Stimulated activated CD4-positive, alpha-beta T cell treated with anti-CD3 and anti-CD28 coated beads, Interleukin-1b, Interleukin-23, amount 100 ng/mL, for 1 hour (primary cell): Measurements from ENCODE around the gene LY9.

Experiments used
- DNase-seq, 2 donors: peaks; one replicate each; pipeline ENCODE4 v3.0.0-alpha.2; 2020; ENCODE audit warnings: low read depth in 2 of 2

The LY9 gene

GRCh38 chr1:160795951-160796383 lies at the start of gene LY9:
LY9 (plus strand) TSS chr1:160796174; CDS start chr1:160796188, 14 bp downstream.
- DNase-seq: peak; percentile 36 to 72

GRCh38 chr1:160746836-160747500 lies 49.0 kb upstream of the LY9 start:
- no peak for DNase-seq

- no peak for DNase-seq
Observed at GRCh38 chr1:160747717-160748116, 48.3 kb upstream of the LY9 start.

GRCh38 chr1:160748181-160748877 lies 47.6 kb upstream of the LY9 start:
- DNase-seq: no peak

- no peak for DNase-seq
Observed at GRCh38 chr1:160748878-160749269, 47.1 kb upstream of the LY9 start.

- DNase-seq: no peak
Observed at GRCh38 chr1:160750608-160751007, 45.4 kb upstream of the LY9 start.

GRCh38 chr1:160752406-160752805 lies 43.6 kb upstream of the LY9 start:
- DNase-seq: no peak

- DNase-seq: no peak
Observed at GRCh38 chr1:160752924-160753323, 43.0 kb upstream of the LY9 start.

GRCh38 chr1:160753594-160753993 lies 42.4 kb upstream of the LY9 start:
- DNase-seq: no peak

GRCh38 chr1:160755461-160755860 lies 40.5 kb upstream of the LY9 start:
- no peak for DNase-seq

GRCh38 chr1:160755911-160756848 lies 39.8 kb upstream of the LY9 start:
- DNase-seq: no peak

- no peak for DNase-seq
Observed at GRCh38 chr1:160756849-160757201, 39.1 kb upstream of the LY9 start.

- DNase-seq: no peak
Observed at GRCh38 chr1:160758521-160758920, 37.5 kb upstream of the LY9 start.

GRCh38 chr1:160759740-160760139 lies 36.2 kb upstream of the LY9 start:
- no peak for DNase-seq

- no peak for DNase-seq
Observed at GRCh38 chr1:160761046-160761445, 34.9 kb upstream of the LY9 start.

GRCh38 chr1:160761886-160762285 lies 34.1 kb upstream of the LY9 start:
- no peak for DNase-seq

- no peak for DNase-seq
Observed at GRCh38 chr1:160763993-160764392, 32.0 kb upstream of the LY9 start.

- DNase-seq: no peak
Observed at GRCh38 chr1:160767395-160768294, 28.3 kb upstream of the LY9 start.

- peak; percentile 61 to 77 for DNase-seq
Observed at GRCh38 chr1:160768295-160768657, 27.7 kb upstream of the LY9 start.

GRCh38 chr1:160772331-160772730 lies 23.6 kb upstream of the LY9 start:
- no peak for DNase-seq

- DNase-seq: no peak
Observed at GRCh38 chr1:160773093-160773492, 22.9 kb upstream of the LY9 start.
